Fibroblast of villous mesenchyme (primary cell): ENCODE data around the gene FBXL19. TPM values are rescaled to one million over a fixed set of nuclear protein-coding genes. Genes with fewer than 3 reads are reported as not detected.
A peak's percentile ranks its signal among the peaks of the same experiment; 100 is the strongest.

Experiments
- DNase-seq: peaks from one replicate; pipeline ENCODE4 v3.0.0-alpha.2; 2010; ENCODE audit warnings: low read depth
- H3K4me3 ChIP-seq: 2 replicates; pipeline ENCODE4 v1.5.1; 2011; ENCODE audit warnings: low read depth, mild to moderate bottlenecking, low read length
- CTCF ChIP-seq: IDR thresholded peaks from 2 replicates; pipeline ENCODE4 v1.5.1; 2012; ENCODE audit warnings: low read depth, mild to moderate bottlenecking, low read length; ENCODE audit not compliant: insufficient read depth
- total RNA-seq: library from RNA; depleted of rRNA; stranded (reverse); fragments of >200 nt; gene quantifications from 2 replicates; pipeline ENCODE4 v1.2.3, GENCODE V29; 2012

Gene FBXL19
- total RNA-seq, 1 donor, result 26.8 TPM

GRCh38 chr16:30895627-30896260 is 27.6 kb upstream of the FBXL19 start:
- H3K4me3 ChIP-seq, result peak overlapping the region; percentile 69
- no peak for TF ChIP-seq CTCF
- no peak for DNase-seq

GRCh38 chr16:30896261-30896888 is 27.0 kb upstream of the FBXL19 start, which contains the start of gene CTF1:
Gene CTF1, plus strand, starts transcription at chr16:30896614. Its CDS starts 30 bp downstream, at chr16:30896644.
- TF ChIP-seq CTCF, result no peak
- peak; percentile 87 for DNase-seq
- H3K4me3 ChIP-seq, result peak within 1 kb of the TSS; percentile 69

GRCh38 chr16:30896889-30897733 is 26.3 kb upstream of the FBXL19 start:
- TF ChIP-seq CTCF, result no peak
- peak overlapping the region; percentile 69 for H3K4me3 ChIP-seq
- peak; percentile 92 for DNase-seq

- H3K4me3 ChIP-seq, result no peak overlapping the region
- DNase-seq, result no peak
- no peak for TF ChIP-seq CTCF
Measured at GRCh38 chr16:30899794-30900193, 23.6 kb upstream of the FBXL19 start.

GRCh38 chr16:30900588-30900987 is 22.8 kb upstream of the FBXL19 start:
- no peak overlapping the region for H3K4me3 ChIP-seq
- no peak for DNase-seq
- TF ChIP-seq CTCF, result no peak

- TF ChIP-seq CTCF, result no peak
- H3K4me3 ChIP-seq, result peak overlapping the region; percentile 50
- DNase-seq, result no peak
Measured at GRCh38 chr16:30901201-30902028, 22.0 kb upstream of the FBXL19 start.
